Stimulated activated CD8-positive, alpha-beta memory T cell treated with anti-CD3 and anti-CD28 coated beads, Interleukin-15, amount 100 ng/mL, for 4 hours (primary cell): Measurements from ENCODE around the gene CLDN20.
"Not testable (repeated sequence)": the region's sequence is repeated elsewhere in the genome, so short reads cannot be mapped to it uniquely, and the experiment has no call there.

Source experiments
- DNase-seq, 2 donors: peaks; one replicate each; pipeline ENCODE4 v3.0.0-alpha.2; 2020; ENCODE audit warnings: low read depth in 2 of 2

CLDN20 gene

DNA sequence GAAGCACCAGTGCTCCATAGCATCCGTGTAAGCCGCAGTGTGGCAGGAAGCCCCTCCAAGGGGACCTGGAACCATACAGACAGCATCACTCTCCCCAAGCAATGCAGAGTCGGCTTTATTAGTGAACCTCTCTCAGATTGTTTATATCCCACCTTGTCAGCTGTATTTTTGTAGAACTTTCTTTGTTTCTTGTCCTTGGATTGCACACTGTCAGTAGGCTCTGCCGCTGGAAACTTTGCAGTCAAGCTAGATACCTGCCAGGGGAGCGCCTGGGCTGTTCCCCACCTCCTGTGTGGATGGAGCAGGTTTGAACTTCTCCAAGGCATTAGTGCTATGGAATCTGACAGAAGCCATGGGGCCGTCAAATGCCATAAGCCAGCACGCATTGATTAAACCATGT lies 18.6 kb upstream of the CLDN20 start:
- no peak for DNase-seq

DNA sequence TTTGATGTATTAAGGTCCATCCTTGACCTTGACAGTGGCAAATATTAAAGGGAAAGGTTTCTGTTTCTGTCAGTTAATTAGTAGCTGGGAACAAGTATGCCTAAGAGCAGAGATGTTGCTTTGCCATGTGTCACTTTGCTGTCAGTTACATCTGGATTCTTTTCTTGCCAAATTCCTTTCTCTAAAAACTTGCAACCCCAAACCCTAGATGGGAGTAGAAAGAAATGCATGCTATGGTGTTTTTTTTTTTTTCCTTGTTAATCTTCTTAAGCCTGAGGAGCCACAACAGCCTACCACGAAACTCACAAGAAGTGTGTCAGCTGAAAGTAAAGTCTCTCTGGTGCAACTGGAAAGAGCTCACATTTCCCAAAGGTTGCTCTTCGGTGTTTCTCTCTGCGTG lies 18.0 kb upstream of the CLDN20 start:
- no peak for DNase-seq

DNA sequence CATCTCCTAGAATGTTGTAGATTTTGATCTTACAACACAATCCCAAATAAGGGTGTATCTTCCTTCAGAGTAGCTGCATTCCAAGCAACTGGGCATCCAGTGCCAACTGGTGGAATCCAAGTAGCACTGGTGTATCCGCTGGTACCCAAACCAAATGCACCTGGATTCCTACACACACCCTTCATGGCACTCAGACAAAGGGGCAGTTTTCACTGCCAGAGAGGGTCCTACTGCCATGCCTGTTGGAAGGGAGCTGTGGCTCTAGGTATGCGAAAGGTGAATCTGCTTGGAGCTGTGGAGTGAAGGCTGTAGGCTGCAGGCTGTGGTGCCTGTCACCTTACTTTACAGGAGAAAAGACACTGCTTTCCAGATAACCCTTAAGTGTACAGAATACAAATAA lies 17.0 kb upstream of the CLDN20 start:
- no peak for DNase-seq

DNA sequence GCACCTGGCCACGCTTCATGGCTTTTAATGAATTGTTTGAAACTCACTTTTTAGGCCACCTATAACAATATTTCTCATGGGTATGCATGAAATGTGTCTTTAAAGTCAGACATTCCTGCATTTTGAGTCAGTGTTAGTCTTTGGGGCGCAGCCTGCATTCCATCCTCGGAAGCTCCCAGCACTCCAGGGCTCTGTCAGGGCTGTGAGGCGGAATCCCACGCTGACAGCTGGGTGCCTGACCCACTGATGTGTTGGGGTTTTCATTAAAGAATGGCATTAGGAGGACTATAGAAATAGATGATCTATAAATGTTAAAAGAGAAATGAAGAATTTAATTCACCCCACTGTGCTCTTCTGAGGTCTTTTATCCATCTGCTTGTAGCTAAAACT lies 16.2 kb upstream of the CLDN20 start:
- DNase-seq: no peak

DNA sequence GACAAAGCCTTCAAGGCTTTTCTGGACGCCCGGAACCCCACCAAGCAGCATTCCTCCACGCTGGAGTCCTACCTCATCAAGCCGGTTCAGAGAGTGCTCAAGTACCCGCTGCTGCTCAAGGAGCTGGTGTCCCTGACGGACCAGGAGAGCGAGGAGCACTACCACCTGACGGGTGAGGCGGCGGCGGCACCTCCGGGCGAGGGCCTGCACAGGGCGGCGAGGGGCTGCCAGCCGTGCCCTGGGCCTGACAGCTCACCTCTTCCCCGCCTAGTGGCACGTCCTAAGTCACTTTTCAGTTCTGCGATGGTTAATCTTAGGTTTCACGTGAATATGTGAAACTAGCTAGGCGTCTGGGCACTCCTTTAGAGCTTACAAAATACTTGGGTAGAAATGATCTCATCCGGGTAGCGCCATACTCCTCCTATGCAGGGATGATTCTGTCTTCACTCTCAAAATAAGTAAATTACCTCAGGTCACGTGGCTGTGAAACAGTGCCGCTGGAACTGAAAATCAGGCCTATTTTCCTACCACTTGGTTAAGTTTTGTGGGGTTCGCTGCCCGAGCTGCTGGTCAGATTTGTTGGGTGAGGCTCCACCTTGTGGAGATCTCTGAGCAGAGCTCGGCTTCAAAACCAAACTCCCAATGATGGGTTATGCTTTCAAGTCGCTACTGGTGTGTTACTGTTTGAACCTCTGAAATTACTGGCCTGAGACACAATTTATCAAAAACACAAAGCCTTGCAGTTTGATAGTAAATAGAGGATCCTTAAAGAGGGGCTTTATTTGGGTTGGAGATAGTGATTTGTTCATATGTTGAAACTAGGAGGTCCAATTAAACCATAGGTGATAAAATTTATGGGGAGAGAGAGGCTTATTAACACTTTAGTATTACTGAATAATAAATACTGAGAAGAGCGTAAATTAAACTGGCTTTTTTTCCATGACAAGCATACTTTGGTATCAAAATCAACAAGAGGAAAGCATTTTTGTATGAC lies 15.5 kb upstream of the CLDN20 start:
- no peak for DNase-seq

DNA sequence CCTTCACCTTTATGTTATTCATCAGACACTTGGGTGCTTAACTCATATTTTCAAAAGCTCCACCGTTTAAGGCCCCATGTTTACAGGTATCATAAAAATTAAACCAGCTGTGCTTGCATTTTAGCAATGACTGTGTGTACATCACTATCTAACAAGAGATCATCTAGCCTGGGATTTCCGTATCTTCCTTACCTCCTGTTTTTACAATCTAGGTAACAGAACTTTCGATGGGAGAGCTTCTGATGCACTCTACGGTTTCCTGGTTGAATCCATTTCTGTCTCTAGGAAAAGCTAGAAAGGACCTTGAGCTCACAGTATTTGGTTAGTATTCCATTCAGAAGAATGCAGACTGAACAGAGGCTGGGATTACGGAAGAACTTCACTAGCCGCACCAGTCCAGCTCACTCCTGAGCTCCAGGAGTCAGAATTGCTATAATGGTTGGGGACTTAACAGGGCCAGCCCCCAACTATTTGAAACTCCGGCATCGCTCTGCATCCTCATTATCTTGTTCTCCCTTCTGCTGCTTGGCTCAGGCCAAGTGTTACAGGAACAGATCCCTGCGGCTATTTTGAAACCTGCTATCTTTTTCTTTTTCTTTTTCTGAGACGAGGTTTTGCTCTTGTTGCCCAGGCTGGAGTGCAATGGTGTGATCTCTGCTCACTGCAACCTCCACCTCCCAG lies 13.0 kb upstream of the CLDN20 start:
- no peak for DNase-seq

DNA sequence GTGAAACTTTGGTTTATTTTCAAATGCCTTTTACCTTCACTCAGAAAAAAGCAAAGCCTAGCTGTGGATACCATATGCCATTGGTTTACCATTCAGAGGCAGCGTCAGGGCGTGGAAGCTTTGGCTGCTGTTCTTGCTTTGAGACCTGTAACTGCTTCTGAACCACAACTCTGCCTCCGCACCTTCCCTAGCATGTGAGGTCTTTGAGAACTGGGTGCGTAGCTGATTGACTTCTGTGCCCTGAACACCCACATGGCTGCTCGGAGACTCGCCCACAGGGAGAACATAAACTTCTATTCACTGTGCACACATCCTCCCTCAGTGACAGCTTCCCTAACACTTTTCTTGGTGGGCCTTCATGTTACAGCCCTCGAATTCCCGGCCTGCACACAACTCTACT lies 11.2 kb upstream of the CLDN20 start:
- no peak for DNase-seq

DNA sequence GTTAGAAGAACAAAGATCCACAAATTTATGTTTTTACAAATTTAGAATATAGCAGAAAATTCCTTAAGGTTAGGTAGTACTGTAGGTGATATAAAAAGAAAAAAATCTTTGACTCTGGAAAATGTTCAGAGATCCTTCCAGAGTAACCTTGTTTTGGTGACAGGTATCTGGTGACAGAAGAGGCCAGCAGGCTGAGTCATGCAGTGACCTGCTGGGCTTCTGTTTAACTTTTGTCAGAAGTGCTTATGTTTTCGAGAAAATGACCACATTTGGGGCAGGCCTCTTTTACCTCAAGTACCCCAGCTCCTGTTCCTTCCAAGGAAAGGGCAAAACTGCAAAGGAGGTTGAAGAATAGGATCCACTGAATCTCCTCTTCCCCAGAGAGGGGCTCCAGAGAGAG lies 10.5 kb upstream of the CLDN20 start:
- no peak for DNase-seq

DNA sequence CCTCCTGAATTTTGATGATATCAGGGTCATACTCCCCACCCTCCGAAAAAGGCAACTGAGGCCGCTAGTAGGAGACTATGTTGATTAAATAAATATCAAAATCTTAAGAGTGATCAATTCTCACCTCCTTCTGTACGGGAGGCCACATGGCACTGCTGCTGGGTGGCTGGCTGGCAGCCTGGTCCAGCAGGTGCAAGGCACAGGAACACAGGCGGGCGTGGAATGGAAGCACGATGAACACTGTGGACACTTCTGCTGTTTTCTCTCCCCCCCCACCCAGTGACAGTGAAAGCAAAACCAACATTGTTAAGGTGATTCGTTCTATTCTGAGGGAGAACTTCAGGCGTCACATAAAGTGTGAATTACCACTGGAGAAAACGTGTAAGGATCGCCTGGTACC lies 9.7 kb upstream of the CLDN20 start:
- DNase-seq: no peak

DNA sequence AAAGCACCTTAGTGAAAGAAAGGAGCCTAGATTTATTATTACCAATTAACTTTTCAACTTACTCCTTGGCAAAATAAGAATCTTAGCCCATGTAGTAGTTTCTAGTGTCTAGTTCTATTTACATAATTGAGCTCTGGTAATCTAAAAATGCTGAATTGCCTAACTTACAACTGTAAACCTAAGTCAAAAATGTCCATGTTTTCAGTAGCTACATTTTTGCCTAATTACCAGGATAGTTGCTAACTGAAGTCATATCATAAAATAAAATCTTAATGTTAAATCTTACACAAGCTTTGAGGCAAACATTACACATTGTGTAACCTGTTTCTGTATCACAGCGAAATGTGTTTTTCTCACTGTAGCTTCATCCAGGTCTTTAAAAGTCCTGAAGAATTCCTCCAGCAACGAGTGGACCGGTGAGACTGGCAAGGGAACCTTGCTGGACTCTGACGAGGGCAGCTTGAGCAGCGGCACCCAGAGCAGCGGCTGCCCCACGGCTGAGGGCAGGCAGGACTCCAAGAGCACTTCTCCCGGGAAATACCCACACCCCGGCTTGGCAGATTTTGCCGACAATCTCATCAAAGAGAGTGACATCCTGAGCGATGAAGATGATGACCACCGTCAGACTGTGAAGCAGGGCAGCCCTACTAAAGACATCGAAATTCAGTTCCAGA lies 7.6 kb upstream of the CLDN20 start:
- no peak for DNase-seq

DNA sequence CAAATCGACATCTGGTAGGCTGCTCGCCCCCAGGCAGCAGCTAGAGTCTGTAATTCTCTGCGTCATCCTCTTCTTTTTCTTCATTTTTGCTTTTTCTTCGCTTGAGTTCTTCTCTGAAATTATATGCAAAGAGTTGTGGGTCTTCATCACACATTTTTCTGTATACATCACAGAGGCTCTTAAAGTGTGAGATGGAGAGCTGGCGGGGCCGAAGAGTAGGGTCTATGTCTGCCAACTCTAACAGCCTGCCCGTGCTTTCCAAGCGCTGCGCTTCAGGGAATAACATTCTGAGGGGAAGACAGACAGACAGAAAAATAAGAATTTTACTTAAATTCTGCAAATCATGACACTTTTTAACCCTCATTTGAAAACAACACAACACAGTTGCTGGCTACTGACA lies 6.0 kb upstream of the CLDN20 start:
- no peak for DNase-seq

DNA sequence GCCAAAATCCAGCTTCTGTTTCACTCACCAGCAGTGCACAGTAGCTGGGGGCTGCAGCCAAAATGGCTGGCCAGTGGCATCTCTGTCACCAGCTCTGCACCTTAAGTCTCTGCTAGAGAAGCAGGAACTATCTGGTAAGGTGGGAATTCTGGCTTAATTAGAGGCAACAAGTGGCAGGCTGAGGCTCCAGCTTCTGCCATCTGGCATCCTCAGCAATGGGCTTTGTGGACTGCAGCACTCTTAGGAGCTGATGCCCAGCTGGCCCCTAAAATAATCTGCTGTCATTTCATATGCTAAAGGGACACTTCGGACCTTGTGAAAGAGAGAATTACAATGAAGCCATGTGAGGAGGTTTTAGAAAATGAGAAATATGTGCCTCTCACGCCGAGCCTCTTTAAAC lies 4.6 kb upstream of the CLDN20 start:
- no peak for DNase-seq

DNA sequence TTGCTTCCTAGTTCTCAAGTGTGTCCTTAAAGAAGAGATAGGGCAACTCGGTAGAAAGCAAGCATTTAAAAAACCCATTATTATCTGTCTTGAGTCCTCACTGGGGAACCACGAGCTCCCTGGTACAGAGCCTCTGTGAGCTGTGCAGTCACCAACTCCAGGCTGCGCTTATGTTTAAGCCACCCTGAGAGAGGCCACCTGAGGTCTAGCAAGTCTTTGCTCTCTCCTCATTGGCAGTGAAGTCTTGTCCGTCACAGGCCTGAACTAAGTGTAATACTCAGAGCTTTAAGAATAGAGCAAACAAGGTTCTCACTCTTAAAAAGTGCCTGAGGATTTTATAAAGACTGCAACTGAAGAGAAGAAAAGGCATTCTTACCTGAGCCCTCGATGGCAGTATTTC lies 3.9 kb upstream of the CLDN20 start:
- DNase-seq: no peak

DNA sequence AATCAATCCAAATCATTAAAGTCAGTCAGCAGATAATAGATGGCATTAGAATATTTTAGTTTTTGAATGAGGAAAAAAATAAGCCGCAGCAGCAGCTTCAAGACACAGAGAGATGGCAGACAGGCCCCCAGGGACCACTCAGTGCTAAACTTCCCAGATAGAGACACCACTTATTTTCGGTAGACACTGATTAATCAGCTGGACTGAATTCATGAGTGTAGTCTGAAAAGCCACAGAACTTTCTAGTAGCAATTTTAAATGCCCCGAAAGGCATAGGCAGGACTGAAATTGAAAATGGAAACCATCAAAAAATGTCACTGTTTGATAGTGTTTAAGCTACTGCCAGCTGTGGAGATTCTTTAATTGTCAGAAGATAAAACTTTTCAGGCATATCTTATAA lies 3.1 kb upstream of the CLDN20 start:
- DNase-seq: no peak

DNA sequence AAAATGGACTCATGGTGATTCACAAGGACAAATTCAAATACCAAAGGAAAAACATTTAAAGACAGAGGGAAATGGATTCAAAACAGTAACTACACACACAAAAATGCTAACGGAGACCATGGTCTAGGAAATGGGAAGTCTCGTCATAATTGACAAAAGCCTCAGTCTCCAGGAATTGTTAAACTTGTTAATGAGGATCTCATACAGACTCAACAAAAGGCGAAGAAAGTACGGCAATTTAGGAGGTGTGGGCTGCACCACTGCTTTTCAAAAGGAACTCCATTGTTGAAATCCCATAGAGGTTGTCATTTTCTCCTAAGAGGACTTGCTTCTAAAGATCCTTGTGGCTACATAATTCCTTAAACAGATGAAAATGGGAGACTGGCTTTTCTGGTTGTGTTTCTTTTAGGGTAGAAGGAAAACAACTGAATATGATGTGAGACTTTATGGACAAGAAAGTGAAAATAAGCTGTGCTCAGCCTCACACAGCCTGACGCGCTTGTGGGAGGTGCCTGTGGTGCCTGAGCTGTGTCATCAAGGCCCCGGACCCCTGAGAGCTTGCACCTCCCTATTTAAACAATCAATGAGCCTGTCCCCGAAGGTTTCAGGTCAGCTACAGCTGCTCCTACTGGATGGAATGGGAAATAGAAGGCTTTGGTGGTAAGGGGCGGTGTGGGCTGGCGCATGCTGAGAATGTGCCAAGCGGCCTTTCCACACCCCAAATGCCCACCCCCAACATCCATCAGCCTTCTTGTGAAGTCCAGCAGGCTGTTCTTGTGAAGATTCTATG lies 2.5 kb upstream of the CLDN20 start:
- DNase-seq: no peak

DNA sequence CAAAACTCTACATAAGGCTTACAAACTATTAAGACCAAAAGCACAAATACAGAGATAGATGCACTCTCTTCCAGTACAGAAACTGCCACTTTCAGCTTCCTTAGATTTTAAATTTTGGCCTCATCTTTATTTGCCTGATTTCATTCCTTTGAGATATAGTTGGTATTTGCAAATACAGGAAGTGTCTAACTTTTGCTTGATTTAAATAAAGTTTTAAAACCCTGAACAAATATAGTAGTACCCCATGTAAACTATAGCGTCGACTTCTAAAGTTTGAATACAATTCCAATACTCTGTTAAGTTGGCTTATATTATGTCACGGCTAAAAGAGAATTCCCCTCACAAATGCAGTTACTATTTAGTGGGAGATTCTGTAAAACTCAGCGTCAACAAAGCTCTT lies 1.2 kb upstream of the CLDN20 start:
- no peak for DNase-seq

DNA sequence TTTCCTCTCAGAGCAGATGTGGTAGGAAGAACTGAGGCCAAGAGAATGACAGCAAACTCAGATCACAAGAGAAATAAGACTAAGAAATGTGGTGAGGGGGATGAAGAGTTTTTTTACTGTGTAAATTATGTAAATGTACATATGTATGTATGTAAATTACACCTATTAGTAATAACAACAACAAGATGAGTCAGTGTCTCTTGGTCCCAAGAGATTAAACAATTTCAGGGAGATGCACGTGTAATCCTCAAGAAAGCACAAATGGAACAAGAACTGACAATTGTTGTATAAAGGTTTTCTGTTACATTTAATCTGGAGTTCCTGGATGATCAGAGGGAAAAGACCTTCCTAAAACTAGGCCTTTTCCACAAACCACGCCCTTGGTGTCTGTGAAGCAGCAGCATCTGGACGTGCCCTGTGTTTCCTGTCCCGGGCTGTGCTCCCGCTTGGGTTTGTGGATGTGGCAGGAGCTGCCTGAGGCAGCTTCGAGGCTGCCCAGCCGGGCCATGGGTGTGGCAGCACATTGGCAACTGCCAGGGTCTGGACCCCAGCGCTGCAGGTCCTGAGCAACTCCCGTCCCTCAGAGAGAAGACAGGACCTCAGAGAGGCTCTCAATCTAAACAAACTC lies 994 bp downstream of the CLDN20 start:
- DNase-seq: no peak

DNA sequence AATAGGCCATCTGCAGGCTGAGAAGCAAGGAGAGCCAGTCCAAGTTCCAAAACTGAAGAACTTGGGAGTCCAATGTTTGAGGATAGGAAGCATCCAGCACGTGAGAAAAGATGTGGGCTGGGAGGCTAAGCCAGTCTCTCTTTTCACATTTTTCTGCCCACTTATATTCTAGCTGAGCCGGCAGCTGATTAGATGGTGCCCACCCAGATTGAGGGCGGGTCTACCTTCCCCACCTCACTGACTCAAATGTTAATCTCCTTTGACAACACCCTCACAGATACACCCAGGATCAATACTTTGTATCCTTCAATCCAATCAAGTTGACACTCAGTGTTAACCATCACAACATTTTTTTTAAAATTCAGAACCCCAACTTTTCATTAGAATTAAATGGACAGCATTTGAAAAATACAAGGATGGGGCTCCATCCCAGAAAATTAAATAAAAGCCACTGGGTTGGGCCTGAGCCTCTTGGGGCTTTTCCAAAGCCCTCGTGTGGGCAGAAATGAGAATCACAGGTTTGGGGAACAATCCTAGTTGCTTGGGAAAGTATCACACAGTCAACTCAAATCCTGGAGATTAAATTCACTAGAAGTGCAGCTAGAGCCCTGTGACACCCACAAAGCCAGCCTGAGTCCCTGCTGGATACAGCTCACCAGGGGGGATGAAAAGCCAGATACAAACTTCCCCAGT lies 2.2 kb downstream of the CLDN20 start:
- DNase-seq: no peak

DNA sequence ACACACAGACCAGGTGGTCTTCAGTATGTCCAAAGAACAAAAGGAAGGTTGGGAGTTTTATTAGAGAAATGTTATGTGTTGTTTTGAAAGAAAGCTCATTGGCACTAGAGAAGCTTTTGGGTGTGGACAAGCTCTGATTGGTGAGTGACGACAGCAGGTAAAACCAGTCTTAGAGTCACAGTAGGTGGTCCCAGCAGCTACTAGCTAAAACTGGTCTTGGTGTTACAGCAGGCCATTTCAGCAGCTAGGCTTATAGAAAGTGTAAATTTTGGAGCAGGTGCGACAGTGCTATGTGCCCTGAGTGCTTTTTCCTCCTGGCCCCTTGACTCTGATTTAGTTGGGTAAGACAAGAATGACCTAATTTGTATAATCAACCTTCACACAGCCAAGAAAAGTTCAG lies 3.6 kb downstream of the CLDN20 start:
- DNase-seq: no peak

DNA sequence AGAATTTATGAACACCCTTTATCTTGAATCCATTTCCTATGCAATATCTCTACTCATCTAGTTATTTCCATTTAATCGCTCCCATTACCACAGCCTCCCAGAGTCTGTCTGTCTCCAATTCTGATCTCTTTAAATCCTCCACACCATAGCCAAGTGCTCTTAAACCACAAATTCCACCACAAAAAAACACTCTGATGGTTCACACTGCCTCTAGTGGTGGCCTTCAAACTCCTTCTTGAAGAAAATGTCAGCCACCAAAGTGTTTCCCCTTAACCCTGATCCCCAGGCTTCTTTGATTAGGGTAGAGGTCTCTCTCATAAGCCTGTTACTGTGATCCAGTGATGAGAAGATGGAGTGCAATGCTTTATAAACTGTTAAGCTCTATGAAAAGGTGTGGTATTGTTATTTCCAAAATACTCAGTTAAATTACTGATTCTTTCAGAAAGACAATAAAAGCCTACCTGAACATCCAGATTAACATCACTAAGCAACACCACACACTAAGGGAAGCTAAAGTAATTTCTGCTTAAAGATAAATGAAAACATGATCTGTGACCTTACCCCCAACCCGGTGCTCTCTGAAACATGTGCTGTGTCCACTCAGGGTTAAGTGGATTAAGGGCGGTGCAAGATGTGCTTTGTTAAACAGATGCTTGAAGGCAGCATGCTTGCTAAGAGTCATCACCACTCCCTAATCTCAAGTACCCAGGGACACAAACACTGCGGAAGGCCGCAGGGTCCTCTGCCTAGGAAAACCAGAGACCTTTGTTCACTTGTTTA lies 4.5 kb downstream of the CLDN20 start:
- not testable (repeated sequence) for DNase-seq
